22Rv1 (cell line): ENCODE results near the gene MYO5C.

Experiments
- CTCF ChIP-seq: fragments of 450-650 bp; IDR thresholded peaks from 2 replicates; pipeline ENCODE4 v1.5.1; 2017; ENCODE audit warnings: mild to moderate bottlenecking
- ZFX ChIP-seq: fragments of 450-650 bp; IDR thresholded peaks from 2 replicates; pipeline ENCODE4 v1.6.1; 2017; ENCODE audit warnings: antibody characterized with exemption, borderline replicate concordance

GRCh38 chr15:52344592-52344991 lies 49.0 kb upstream of the MYO5C start:
- TF ChIP-seq CTCF (no peak), ZFX (no peak)
